Activated CD4-positive, alpha-beta T cell treated with anti-CD3 and anti-CD28 coated beads for 4 hours (primary cell): ENCODE measurements around the gene MPPED1.

Source experiments
- DNase-seq, 2 donors: peaks; one replicate each; pipeline ENCODE4 v3.0.0-alpha.2; 2020

Gene MPPED1, protein sequence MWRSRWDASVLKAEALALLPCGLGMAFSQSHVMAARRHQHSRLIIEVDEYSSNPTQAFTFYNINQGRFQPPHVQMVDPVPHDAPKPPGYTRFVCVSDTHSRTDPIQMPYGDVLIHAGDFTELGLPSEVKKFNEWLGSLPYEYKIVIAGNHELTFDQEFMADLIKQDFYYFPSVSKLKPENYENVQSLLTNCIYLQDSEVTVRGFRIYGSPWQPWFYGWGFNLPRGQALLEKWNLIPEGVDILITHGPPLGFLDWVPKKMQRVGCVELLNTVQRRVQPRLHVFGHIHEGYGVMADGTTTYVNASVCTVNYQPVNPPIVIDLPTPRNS

DNA sequence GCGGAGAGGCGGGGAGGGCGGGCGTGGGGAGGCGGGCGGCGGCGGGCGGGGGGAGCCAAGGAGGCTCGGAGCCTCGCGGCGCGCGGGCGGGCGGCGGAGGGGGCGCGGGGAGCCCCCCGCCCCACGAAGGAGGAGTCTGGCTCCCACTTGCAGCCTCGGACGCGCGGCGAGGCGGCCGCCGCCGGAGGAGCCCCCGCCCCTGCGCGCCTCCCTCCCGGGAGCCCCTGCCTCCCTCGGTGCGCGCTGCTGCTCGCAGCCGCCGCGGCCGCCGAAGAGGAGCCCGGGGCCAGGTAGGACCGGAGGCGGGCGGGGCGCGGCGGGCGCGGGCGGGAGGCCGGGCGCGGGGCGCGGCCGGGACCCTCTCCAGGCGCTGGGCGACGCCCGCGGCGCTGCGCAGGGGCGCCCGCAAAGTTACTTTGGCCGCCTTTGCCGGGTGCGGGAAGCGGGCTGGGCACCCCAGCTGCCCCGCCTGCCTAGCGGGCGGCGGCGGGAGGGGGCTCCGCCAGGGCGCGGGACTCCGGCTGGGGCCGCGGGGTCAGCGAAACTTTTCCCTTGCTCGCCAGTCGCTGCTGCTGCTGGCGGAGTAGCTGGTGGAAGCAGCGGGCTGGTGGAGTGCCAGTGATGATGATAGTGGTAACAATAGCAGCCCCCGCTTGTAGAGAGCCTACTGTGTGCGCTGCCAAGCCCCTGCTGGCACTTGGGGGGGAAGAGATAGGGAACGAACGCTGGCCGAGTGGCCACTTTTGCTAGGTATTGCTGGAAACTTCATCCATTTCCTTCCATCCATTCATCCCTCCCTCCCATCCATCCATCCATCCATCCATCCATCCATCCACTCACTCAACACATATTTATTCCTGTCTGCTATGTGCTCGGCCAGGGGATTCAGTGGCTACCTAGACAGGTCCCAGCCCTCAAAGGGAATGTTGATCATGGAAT, at the start of gene MPPED1:
MPPED1 (plus strand) TSS at position 146 of the 939 bp plus-strand sequence. CDS start 12,972 bp downstream, outside the sequence.
- no peak for DNase-seq

DNA sequence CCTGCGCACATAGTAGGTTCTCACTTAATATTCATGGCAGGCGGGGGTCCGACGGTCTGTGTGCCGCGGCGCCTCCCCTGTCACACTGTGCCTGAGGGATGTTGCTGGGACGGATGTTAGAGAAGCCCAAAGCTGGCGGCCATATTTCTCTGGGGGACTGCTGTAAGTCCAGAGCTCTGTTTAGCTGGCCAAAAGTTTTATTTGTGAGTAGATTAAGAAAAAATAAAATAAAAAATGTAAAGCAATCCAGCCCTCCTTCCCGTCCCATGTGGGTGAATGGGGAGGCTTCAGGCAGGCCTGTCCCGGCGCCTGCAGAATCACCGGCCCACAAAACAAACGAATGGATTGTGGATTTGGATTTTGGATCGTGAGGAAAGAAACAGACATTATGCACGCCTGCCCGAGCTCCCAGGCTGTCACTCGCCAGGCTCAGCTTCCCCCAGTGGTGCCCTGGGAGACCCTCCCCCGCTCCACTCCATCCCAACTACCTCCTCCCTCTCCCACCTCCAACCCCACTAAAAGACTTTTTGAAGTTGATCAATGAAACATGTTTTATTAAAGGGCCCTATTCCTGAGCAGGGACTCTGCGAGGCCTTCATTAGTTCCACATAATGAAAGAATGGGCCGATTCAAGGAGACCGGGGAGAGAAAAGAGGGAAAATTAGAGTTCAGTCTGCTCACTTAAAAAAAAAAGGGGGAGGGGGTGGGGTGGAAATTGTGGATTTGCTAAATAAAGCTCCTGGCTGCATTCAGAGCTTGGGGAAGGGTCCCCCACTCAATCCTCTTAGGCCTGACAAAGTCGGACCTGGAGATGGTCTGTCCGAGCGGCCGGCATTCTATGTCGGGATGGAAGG, 48.3 kb upstream of the MPPED1 start:
- DNase-seq, result no peak

DNA sequence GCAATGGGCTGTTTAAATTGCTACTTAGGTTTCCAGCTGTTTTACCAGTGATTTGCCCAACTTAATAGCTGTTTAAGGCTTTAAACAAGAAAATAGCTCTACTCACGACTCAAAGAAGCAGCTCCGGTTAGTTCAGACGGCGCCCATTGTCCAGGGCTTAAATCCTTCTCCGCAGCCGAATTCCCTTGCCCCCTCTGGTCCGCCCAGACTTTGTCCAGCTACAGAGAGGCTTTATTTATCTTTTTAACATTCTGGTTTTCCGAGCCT, 47.7 kb upstream of the MPPED1 start:
- no peak for DNase-seq

DNA sequence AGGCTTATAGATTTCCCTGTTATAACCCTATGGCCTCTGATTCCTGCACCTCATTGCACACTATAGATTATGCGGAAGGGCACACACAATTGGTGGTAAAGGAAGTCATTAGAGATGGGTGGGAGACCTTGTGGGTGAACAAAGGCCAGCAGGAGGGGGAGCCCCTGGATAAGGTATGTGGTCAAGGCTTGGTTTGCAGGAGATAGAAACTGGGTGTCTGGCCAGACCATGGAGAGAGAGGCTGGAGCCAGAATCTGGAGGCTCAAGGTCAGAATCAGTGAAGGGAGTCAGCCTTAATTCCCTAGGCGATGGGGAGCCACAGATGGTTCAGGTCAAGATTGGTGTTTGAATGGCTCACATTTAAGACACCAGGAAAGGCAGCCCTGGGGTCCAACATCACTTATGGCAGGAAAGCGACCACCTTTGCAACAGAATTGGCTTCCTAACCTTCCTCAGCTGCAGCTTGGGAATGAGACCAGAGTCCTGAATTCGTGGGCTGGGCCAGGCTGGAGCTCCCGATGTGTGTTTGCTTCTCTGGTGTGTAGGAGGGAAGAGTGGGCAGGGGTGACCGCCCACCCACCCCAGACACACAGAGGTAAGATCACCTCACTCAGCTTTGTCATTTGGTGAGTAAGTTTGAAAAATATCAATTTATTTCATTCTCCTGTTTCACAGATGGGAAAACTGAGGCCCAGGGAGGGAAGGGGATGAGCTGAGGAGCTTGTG, 45.9 kb upstream of the MPPED1 start:
- DNase-seq, result no peak

DNA sequence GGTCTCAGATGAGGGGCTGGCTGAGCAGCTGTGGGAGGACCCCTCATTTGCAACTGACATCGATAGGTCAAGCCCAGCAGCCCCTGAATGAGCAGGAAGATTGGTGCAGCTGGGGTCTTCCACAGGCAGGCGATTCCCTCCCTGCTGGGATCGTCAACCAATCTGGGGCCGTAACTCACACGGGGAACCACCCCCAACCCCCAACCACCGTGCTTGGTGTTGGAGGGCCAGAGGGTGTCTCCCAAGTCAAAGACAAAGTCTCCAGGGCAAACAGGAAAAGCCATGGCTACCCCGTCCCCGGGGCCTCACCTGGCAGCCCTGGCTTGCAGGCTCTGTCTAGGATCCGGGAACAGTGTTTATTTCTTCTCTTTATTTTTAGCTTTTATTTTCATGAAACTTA, 41.8 kb upstream of the MPPED1 start:
- DNase-seq, result no peak

DNA sequence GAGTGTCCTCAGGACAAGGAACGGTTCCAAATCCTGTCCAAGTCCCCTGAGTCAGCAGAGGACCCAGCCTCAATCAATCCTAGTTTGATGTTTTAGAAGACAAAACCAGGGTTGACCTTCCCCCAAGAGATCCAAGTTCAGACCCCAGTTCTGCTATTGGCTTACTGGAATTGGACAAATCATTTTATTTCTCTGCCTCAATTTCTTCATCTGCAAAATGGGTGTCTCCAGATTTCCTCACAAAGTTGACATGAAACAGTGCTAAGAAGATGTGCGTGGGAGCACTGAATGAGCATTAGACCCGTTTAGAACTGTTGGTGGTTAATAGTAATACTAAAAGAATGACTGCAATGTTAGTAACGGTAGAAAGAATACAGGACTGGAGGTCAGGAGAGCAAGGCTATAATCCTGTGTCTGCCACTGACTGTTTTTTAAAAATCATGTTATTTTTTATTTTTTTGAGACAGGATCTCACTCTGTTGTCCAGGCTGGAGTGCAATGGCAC, 35.8 kb upstream of the MPPED1 start:
- no peak for DNase-seq

DNA sequence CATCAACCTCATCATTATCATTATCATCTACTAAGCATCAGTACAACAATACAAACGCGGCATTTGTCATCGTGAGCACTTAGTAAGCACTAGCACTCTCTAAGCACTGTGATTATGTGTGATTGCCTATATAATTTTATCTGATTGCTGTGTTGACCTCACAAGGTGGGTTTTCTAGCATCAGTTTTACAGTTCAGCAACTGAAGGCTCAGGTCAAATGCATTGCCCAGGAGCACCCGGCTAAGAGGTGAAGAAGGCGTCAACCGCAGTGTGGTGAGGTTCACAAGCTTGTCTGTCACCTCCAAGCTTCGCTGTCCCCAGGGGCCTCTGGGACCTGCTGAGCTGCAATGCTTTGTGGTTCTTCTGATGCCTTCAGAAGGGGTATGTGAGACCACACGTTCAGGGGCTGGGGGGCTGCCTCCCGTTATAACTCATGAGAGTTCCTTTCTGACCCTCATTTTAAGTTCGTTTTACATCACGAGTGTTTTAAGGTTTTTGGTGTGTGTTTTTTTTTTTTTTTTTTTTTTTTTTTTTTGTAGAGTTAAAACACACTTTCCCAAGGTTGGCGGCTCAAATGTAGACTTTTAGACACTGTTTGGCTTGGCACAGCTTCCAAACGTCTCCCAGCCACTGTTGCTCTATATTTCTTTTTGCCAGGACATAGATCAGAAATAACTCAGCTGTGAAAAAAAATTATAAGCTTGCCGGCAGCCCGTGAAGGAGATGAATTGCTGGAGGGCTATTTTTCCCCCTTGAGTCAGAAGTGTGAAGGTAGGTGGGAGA, 34.9 kb upstream of the MPPED1 start:
- peak in 1 of 2 donors; percentile 4 for DNase-seq

DNA sequence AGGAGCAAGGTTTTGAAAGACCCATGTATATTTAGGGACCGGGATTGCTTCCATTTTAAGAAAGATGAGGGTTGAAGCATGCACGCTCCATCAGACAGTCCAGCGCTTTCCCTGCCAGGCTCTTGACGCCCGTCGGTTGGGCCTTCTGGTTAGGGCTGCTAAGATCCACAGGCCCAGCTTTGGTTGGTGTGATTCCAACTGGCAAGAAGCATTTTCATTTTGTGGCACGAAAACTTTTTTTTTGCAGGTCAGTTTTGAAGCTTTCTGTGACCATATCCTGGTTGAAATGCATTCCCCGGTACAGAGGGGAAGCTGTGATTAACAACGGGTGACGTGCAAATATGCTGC, 34.3 kb upstream of the MPPED1 start:
- no peak for DNase-seq

DNA sequence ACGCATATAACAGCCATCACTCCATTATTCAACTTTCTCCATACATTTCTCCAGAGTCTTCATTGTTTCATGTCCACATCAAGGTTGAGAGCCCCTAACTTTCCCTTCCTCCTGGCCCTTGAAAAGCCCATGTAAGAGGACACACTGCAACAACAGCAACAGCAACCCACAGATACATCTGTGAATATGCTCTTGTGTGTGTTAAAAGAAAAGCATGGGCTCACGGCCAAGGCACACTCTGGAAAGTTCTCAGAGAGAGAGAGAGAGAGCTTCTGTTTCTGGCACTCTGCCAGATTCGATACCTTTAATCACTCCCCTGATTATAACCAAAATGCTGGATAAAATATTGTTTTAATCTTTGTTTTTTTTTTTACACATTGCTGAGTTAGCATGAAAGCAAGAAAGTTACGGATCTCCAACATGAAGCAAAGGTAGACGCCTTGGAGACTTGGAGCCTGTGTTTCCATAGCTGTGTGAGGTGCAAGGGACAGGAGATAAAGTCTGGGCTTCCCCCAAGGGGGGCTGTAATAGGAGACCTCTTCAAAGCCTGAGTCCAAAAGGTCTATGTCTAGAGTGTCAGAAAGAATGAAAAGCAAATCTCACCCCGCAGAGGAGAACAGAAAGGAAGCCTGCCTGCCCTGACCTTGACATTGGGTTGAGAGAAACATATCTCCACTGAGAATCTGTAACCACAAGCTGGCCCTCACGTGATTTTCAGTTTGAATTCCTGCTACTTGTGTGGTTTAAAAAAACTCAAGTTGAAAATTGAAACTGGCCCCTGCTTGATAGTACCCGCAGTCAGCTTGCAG, 33.7 kb upstream of the MPPED1 start:
- DNase-seq, result no peak

DNA sequence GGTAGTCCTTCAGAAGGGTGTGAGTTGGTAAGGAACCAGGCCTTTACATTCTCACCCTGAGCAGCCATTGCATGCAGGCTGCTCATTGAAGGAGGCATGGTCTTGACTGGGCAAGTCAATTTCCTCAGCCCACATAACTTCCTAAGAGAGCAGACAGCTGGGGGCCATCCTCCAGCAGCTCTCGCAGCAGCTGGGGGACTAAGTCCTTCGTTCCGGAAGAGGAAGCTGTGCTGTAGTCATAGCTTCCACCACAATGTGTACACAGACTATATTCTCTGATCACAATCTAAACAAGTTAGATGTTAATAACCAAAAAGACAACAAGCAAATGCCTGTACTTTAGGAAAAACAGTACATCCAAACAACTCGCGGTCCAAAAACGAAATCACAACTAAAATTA, 30.1 kb upstream of the MPPED1 start:
- DNase-seq, result no peak

DNA sequence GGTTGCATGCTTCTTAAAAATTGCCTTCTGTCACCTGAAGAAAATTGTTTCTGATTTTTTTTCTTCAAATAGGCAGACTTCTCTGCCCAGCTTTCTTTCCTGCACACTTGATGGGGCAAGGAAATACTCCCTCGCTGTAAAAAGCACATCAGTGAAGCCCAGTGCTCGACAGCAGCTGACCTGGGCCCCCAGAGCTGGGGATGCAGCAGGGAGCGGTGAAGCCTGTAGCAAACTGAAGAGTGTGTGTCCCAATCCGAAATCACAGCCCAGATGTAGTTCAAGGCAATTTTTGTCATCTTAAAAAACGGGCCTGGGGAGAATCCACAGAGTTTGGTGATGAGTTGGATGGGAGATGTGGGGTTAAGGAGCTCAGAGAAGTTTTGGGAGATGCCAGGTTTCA, 27.0 kb upstream of the MPPED1 start:
- no peak for DNase-seq

DNA sequence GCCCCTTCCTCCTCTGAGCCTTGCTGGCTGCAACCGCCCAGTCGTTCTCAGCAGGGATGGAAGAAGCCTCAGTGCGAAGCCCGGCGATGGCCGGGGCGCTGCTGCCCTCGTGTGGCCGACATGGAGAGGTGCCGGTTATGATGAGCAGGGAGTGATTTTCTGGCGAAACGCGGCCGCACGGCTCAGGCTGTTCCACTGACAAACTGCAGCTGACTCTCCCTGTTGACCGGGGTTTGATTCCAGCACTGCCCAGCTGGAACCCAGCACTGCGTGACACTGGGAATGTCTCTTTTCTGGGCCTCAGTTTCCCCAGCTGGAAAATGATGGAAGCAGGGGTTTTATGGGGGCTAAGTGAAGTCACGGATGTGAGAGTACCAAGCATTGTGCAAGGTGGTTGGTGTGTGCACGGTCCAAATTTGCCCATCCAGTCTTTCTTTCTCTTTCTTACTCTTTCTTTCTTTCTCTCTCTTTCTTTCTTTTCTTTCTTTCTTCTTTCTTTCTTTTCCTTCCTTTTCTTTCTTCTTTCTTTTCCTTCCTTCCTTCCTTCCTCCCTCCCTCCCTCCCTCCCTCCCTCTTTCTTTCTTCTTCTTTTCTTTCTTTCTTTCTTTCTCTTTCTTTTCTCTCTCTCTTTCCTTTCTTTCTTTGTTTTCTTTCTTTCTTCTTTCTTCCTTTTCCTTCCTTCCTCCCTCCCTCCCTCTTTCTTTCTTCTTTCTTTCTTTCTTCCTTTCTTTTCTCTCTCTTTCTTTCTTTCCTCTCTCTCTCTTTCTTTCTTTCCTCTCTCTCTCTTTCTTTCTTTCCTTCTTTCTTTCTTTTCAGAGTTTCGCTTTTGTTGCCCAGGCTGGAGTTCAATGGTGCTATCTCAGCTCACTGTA, 25.8 kb upstream of the MPPED1 start:
- DNase-seq, result peak; percentile 63 to 65

DNA sequence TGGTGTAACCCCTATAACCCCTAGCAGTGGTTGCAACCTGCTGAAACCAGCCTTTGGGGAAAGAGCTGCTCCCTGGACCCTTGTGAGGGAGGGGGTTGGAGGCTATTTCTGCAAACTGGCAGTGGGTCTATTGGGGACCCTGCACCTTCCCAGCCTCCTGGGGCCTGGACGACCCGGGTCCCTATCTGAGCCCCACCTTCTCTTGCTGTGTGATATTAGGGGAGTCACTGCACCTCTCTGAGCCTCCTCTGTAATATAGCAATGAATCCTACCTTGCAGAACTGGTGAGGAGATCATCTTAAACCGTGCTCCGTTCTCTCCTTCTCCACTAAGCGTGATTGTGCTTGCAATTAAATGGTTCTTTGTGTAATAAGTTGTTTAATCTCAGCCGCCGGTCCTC, 24.0 kb upstream of the MPPED1 start:
- no peak for DNase-seq

DNA sequence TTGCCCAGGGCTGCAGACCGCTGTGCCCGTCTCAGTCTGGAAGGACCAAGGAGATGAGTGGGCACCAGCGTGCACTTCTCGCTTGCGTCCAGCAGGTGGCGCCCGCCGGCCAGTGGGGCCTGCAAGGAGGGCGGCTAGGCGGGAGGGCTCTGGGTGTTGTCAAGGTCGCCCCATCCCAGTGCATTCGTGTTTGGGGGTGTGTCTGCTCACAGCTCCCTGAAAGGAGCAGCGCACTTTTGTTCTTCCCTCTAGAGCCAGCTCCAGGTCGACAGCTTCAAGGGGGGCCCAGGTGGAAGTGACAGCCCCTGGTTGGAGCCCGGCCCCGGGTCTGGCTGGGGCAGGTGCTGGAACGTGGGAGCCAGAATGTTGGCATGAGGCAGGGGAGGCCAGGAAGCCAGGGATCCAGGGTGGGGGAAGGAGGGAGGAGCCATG, 23.4 kb upstream of the MPPED1 start:
- DNase-seq, result peak; percentile 52 to 67

DNA sequence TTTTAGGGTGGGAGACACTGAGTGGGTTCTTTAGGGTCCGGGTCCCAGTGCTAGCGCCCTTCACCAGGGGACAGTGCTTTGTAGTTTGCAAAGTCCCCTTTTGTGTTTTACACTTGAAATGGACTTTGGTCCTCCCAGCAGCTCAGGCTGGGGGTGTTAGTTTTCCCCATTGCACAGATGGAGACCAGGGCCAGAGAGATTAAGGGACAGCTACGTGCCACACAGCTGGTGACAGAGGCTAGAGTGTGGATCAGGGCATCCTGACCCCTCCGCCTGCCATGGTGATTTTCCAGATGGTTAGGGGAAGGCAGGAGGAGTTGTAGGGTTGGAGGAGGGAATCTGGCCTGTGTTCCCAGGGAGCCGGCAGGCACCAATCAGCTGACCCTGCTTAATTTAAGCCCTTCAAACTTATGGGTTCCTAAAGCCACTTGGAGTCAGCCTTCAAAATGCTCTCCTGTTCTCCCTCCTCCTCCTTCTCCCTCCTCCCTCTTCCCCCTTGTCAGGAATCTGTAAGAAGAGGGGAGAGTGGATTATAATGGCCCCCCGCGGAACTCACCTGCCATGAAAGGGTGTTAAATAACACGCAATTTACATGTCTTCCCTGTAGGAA, 22.5 kb upstream of the MPPED1 start:
- no peak for DNase-seq

DNA sequence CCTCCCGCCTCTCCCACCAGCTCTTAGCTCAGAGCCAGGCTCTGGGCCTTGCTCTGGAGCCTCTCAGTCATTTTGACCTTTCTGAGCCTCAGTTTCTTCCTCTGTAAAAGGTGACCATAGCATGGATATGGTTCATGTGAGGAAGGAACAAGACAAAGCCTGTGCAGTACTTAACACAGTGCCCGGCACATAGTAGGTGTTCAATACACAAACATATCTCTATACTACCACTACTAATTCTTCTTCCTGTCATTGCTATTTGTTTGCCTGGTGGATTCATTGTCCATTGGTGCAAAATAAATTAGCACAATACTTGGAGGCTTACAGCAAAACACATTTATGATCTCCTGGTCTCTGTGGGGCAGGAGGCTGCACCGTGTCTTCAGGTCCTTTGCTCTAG, 21.6 kb upstream of the MPPED1 start:
- DNase-seq, result no peak

DNA sequence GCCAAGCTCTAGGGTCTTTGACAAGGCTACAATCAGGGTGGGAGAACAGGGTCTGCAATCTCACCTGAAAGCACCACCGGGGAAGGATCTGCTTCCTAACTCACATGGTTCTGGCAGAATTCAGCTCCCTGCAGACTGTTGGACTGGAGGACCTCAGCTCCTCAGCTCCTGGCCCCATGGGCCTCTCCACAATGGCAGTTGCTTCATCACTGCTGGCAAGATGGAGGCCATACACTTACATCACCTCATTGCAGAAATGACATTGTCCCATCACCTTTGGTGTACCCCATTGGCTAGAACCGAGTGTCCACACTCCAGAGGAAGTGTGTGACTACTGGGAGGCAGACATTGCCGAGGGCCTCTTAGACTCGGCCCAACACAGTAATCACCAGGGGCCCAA, 20.9 kb upstream of the MPPED1 start:
- DNase-seq, result no peak

DNA sequence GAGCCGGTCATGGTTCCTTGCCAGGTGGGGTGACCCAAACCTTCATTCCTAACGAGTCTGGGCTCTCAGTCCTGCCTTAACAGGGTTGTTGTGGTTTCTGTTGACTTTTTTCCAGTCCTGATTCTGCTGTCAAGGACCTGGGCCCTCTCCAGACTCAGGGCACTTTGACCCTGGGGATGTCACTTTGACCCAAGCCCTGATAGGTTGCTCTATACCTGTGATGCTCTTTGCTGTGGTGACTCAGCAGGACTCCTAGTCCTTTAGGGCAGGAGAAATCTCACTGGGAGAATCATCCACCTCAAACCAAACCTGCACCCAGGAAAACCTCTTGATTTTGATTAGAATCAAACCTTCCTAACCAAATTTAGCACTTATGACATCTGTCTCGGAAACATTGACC, 20.5 kb upstream of the MPPED1 start:
- no peak for DNase-seq

DNA sequence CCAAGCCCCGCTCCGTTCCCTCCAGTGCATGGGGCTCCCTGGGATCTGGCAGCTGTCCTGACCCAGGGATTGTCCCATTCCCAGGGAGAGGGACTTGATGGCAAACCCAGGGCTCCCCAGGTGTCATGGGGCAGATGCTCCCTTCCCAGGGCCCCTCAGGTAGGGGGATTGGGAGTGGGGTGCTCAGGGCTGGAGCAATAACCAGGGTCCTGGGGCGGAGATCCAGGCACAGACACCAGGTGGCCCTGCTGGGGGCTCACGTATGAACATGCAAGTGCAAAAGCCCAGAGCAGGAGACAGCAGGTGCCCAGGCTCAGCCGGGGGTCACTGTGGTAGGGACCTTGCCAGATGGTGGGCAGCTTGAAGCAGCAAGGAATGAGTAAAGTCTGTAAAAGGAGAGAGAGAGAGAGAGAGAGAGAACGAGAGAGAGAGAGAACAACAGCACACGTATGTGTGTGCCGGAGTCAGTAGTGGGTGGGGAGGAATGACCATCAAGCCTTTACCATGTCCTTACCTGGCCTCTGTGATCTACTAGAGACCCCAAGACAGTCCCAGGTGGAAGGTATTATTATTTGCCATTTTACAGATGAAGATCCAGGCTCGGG, 19.3 kb upstream of the MPPED1 start:
- DNase-seq, result no peak
